AG10803 (cell line): ENCODE measurements around the gene BACE1.

Experiments used
- DNase-seq: peaks from one replicate; pipeline ENCODE4 v3.0.0; 2010; ENCODE audit warnings: low read depth
- H3K4me3 ChIP-seq: 2 replicates; pipeline ENCODE4 v1.5.1; 2011; ENCODE audit warnings: mild to moderate bottlenecking, low read length, control low read depth
- TF ChIP-seq, protein P1 (sequence below): conservative IDR thresholded peaks from 2 replicates; pipeline ENCODE4 v1.5.1; 2011; ENCODE audit warnings: mild to moderate bottlenecking, low read length, control low read depth, inconsistent platforms

Gene BACE1

DNA sequence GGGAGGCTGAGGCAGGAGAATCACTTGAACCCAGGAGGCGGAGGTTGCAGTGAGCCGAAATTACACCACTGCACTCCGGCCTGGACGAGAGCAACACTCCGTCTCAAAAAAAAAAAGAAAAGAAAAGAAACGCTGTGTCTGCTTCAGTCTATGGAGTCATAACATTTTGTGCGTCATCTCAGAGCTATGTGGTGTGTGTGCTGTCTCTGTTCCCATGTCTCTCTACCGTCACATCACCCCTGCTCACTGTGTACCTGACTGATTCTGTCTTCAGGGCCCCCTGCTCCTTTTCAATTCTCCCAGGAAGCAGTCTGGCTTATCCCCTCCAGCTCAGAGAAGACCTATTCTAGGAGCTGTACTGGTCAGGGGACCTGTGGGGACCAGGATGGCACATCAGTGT is 17.9 kb downstream of the BACE1 start:
- TF ChIP-seq, protein P1, sequence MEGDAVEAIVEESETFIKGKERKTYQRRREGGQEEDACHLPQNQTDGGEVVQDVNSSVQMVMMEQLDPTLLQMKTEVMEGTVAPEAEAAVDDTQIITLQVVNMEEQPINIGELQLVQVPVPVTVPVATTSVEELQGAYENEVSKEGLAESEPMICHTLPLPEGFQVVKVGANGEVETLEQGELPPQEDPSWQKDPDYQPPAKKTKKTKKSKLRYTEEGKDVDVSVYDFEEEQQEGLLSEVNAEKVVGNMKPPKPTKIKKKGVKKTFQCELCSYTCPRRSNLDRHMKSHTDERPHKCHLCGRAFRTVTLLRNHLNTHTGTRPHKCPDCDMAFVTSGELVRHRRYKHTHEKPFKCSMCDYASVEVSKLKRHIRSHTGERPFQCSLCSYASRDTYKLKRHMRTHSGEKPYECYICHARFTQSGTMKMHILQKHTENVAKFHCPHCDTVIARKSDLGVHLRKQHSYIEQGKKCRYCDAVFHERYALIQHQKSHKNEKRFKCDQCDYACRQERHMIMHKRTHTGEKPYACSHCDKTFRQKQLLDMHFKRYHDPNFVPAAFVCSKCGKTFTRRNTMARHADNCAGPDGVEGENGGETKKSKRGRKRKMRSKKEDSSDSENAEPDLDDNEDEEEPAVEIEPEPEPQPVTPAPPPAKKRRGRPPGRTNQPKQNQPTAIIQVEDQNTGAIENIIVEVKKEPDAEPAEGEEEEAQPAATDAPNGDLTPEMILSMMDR, result no peak

DNA sequence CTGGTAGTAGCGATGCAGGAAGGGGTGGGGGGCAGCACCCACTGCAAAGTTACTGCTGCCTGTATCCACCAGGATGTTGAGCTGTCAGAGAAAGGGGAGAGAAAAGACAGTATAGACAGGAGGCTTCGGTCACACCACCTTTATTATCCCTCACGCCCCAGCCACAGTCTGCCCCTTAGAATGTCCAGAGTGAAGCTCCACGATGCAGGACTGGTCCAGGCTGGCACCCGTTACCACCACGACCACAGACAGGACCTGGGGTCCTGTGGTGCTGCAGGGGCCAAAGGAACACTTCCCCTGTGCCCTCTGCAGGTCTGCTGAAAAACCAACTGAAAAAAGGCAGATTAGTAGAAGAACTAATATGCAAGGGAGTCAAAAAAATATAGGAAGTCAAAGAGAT is 19.2 kb downstream of the BACE1 start:
- DNase-seq, result no peak
- no peak overlapping the region for H3K4me3 ChIP-seq
- TF ChIP-seq, protein P1, result no peak

More for the DNA sequence above, 17.9 kb downstream of the BACE1 start:
- H3K4me3 ChIP-seq, result no peak overlapping the region
- DNase-seq, result no peak

DNA sequence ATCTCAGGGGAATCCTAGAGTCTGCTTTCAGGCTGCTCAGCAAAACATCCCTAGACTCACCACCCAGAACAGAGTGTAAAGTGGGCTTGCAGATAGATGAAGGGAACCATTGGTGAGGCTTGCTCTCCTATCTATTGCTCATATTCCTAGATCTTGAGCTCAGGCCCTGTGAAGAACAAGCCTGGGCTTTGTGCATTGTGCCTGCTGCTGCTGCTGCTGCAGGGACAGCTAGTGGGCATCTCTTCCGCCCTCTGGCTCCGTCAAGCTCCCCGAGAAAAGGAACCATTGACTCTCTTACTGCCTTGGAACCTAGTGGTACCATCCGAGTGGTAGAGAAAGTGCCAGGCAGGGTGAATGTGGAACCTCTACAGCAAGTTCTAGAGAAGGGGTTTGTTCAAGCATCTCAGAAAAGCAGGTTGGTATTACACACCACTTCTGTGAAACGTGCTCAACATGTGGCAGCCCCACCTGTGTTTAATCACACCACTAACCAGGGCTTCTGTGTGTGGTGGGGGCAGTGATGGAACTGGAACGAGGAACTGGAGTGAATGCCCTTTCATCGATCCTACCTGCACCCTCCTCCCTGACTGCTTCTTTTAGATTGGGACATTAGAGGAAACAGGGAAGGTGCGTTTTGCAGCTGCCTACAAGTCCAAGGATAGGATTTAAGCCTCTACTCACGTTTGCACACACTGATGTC is 20.5 kb downstream of the BACE1 start:
- no peak overlapping the region for H3K4me3 ChIP-seq
- TF ChIP-seq, protein P1, result no peak
- DNase-seq, result no peak

DNA sequence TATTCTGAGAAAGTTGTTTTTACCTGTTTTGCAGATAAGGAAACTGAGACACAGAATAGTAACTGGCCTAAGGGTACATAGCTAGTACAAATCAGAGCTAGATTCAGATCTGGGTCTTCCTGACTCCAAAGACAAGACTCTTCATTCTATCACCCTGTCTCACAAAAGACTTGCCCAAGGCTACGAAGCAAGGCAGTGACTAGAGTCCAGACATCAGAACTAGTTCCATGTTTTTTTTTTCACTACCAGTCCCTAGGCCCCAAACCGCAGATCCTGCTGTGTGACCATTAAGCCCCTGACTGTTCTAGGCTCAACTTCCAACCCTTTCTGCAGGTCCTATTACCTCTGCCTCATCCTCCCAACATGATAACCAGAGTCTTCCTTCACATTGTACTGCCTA is 23.4 kb downstream of the BACE1 start:
- no peak for DNase-seq
- TF ChIP-seq, protein P1, result no peak
- H3K4me3 ChIP-seq, result no peak overlapping the region

DNA sequence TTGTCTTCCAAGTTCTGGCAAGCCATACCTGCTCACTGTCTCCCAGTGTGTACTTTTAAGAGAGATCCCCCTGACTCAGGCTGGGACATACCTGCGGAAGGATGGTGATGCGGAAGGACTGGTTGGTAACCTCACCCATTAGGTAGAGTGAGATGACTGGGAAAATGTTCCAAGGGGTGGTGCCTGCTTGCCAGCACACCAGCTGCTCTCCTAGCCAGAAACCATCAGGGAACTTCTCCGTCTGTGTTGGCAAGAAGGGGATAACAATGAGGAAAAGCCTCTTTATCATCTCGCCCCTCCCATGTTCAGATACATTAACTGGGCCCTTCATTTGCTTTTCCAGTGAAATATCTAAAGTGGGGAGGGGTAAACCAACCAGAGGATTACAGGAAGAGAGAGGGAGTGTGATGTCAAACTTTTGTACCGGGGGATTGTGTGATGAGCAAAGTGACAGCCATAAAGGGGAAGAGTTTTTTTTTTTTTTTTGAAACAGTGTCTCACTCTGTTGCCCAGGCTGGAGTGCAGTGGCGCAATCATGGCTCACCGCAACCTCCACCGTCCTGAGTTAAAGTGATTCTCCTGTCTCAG is 25.2 kb downstream of the BACE1 start, which contains the start of gene BACE1-AS:
Gene BACE1-AS (plus strand): TSS at position 538 of the 588 bp plus-strand sequence.
- TF ChIP-seq, protein P1, result no peak
- no peak for DNase-seq
- no peak within 1 kb of the TSS for H3K4me3 ChIP-seq

DNA sequence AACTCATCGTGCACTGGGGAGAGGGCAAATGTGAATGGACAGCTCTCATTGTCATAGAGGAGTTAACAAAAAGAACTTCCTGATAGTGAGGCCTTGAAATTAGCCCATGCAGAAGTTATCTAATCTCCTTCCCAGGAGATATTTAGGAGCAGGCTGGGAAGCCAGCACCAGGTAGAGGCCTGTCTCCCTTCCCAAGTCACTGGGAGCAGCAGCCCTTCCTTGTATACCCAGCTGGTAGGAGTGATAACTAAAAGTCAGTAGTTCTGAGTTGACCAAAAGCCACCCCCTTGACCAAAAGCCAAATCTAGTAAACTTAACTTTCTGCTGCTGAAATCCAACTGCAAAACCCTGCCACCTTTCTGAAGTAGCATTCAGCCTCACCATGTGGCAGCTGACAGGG is 26.3 kb downstream of the BACE1 start:
- no peak overlapping the region for H3K4me3 ChIP-seq
- TF ChIP-seq, protein P1, result no peak
- no peak for DNase-seq

DNA sequence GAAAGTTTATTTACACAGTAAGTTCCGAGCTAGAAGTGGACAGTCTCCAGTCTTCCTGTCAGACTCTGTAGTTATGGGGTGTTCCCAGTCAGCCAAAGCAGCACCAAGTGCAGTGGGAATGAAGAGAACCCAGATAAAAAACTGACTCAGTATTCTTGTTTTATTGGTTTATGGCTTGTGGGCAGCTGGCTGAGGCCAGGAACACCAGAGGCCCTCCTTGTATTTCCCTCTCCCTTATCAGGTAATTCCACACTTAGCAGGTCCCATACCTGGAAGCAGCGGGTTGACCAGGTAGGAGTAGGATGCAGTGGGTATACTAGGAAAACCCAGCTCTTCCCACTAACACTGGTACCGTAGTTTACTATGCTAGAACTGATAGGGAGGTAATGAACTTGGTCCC is 28.4 kb downstream of the BACE1 start:
- H3K4me3 ChIP-seq, result no peak overlapping the region
- DNase-seq, result no peak
- TF ChIP-seq, protein P1, result no peak
